Activated T-helper 1 cell treated with anti-CD3 and anti-CD28 coated beads, Interleukin-2, amount 50 U/mL, for 16 hours (primary cell): ENCODE data around the gene OR5I1.
"Not testable (repeated sequence)": the region's sequence is repeated elsewhere in the genome, so short reads cannot be mapped to it uniquely, and the experiment has no call there.

Experiments
- DNase-seq, 2 donors: peaks; one replicate each; pipeline ENCODE4 v3.0.0-alpha.2; 2020; ENCODE audit warnings: low read depth in 1 of 2, low spot score in 1 of 2

Gene OR5I1

GRCh38 chr11:55936300-55936699 lies at the start of gene OR5I1:
TSS of gene OR5I1 (minus strand) at chr11:55936400. CDS start at chr11:55936400, 0 bp downstream.
- no peak for DNase-seq

- no peak for DNase-seq
Observed at GRCh38 chr11:55970935-55971334, 34.7 kb upstream of the OR5I1 start.

DNA sequence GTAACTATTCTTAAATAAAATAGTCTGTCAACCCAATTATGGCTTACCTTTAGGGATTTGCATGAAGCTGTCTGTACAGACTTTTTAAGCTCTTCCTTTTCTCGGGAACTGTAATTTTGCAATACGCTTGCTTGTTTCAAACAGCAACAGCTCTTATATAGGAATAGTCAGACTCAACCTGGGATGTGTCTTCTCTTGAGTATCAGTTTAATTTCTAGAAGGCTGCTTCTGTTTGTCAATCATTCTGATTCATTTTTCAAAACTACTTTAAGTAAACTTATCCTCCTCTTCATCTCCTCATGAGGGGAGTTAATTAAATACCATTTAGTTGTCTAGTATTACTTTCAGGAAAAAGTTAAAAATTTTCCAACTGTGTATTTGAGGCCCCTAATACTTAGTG lies 33.6 kb upstream of the OR5I1 start, which contains the start of gene OR10AG1:
Gene OR10AG1, minus strand, starts transcription at position 101 of the 400 bp plus-strand sequence. Its CDS starts 38 bp downstream, at position 63.
- DNase-seq, result no peak

DNA sequence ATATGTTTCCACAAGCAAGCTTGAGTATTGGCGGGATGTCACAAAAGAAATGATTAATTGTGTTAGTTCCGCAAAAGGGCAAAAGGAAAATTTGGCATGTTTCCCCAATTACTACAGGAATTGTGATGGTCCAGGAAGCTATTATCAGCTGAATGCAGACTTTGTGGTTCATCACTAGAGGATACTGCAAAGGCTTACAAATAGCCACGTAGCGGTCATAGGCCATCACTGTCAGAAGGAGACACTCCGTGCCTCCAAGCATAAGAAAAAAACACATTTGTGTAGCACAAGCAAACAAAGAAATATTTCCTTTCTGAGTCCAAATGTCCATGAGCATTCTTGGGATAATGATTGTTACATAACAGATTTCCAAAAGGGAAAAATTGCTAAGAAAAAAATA lies 31.7 kb upstream of the OR5I1 start:
- DNase-seq, result no peak

GRCh38 chr11:55966391-55966790 lies 30.2 kb upstream of the OR5I1 start:
- DNase-seq, result no peak

DNA sequence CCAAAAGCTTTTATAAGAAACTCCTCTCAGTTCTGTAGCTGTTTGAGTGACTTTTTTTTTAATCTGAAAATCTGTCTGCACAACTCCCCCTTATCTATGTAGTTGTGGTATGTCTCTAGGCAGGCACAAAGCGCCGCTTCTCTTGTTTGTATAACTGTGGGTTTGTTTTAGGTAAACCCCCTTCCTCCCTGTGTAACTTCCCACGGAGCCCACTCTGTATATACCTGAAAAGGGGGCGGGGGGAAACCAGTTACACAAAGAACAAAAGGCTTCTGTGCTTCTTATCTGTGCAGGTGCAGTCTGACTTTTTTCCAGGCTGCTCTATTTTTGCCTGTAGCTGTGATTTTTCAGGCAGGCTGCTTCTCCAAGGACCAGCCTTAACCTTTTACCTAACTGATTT lies 20.3 kb upstream of the OR5I1 start:
- no peak for DNase-seq

GRCh38 chr11:55949330-55949729 lies 13.1 kb upstream of the OR5I1 start:
- DNase-seq, result no peak

DNA sequence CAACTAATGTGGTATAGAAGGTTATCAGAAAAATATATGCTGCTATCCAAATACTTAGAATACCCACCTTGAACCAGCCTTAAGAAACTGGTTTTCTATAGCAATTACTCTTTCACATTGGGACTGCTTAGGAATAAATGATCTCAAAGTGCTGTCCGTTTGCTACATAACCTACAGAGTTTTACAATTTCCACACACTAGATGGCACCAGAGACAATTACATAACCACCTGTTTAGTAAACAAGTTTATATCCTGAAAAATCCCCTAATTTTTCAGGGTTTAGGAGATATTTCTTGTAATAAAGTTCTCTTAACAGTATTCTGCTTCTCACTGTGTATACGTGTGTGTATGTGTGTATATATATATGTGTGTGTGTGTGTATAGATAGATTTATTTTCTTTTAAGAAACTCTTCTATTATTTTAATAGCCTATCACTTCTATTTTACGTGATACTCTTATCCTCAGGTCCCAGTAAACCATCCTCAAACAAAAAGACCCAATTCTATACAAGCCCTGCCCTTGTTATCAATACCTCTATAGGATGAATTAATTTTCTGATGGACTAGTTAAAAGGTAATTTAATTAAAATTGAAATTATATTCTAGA lies 6.7 kb upstream of the OR5I1 start:
- DNase-seq, result no peak

GRCh38 chr11:55920537-55920936 lies 15.7 kb downstream of the OR5I1 start:
- DNase-seq, result no peak

- DNase-seq, result no peak
Observed at GRCh38 chr11:55914482-55914881, 21.7 kb downstream of the OR5I1 start, which contains the start of gene OR5W2. TSS of gene OR5W2 (minus strand) at chr11:55914582. CDS start at chr11:55914582, 0 bp downstream.

DNA sequence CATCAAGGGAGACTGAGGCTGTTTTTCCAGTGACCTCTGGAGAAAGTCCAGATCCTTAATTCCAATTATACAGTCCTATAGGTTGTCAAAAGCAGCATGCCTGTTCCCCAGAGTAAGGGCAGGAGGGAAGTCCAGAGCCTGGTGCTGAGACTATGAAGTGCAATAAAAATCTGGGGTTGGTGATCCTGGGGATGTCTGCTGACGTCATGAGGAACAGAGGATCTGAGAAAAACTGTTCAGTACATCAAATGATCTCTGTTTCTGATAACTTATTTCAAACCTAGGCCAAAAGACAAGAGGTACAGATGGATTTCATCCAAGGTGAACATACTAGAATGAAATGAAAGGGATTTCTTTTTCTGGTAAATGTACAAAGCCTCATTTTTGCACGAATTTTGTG lies 33.9 kb downstream of the OR5I1 start:
- no peak for DNase-seq

- no peak for DNase-seq
Observed at GRCh38 chr11:55895216-55895615, 41.0 kb downstream of the OR5I1 start.

GRCh38 chr11:55885481-55885880 lies 50.7 kb downstream of the OR5I1 start:
- not testable (repeated sequence) for DNase-seq
